Fibroblast of peridontal ligament (primary cell): ENCODE data around the gene AMOTL1.

Experiments
- DNase-seq: peaks from one replicate; pipeline ENCODE4 v3.0.0-alpha.2; 2010; ENCODE audit errors: extremely low read depth

The AMOTL1 gene

GRCh38 chr11:94767701-94768601 is at the start of gene AMOTL1:
Gene AMOTL1 (plus strand): TSS chr11:94768356. CDS start chr11:94768512, 156 bp downstream.
- DNase-seq: peak; percentile 76

- DNase-seq: no peak
Measured at GRCh38 chr11:94719876-94720275, 48.3 kb upstream of the AMOTL1 start.

DNA sequence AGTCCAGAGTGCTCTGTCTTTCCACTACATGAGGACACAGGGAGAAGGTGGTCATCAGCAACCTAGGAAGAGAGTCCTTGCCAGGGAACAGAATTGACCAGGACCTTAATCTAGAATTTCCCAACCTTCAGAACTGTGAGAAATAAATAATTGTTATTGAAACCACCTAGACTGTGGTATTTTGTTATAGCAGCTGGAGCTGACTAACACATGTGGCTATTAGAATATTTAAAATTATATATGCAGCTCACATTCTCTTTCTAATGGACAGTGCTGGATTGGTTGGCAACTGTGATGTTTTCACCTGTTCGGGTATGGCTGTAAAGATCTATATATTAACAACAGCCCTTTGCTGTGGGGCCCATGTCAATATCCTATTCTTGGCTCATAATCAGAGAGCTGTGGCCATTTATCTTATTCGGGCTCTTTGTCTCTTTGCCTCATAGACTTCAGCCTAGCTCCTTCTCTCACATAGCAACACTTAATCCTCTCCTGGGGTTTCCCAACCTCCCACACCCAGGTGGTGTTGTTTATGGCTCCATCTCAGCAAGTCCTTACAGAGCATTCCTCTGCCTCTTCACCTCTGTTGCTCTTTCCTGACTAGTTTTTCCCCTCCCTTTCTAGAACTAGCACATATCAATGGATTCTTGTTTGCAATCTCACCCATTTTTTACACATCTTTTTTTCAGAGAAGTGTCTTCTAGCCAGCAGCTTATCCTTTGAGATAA is 46.4 kb upstream of the AMOTL1 start:
- no peak for DNase-seq

- DNase-seq: no peak
Measured at GRCh38 chr11:94722735-94723134, 45.4 kb upstream of the AMOTL1 start.

- DNase-seq: no peak
Measured at GRCh38 chr11:94725097-94725496, 43.1 kb upstream of the AMOTL1 start.

GRCh38 chr11:94727819-94728218 is 40.3 kb upstream of the AMOTL1 start:
- no peak for DNase-seq

DNA sequence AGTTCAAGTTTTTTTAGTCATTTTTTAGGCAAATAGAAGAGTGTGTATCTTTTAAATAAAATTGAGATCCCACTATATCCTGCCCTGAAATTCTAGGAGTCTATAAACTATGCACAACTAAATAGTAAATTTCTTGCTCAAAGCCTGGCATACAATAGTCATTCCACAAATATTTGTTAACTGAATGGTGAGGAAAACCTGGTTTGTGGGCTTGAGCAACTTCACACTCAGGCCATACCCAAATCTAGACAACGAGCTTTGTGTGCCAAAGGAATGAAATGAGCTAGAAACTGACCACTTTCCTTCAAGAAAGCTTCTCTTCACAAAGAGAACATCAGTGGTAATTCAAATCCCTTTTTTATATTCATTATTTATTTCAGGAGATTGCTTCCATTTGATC is 39.6 kb upstream of the AMOTL1 start:
- DNase-seq: peak; percentile 38

DNA sequence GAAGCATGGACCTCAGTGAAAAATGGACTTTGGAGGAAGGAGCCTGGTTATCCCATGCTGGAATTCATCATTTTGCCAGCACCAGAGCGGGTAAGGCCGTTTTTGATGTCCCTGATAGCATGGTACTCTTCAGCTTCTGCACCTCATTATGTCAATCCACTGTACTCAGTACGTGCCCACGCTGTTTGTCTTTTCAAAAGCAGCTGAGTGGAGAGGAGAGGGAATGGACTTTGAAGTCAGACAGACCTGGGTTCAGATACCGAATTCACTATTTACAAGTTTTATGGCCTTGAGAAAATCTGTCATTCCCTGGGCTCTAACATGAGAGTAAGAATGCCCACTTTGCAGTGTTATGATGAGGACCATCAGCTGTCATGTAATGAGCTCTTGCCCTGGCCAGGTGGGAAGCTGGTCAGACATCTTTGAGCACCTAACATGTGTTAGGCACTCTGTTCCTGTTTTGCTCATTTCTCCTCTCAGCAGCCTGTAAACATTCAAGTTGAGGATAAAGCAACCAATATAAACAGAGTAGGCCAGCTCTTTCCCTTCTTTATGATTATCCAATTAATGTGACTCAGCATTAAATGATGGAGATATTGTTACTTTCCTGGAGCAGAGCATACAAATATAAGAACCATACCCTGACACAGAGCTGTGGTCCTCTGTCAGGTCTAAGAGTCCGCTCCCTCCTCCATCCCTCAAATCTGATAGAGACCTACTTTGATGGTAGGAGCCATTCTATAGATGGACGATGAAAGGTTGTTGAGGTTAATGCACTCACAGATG is 39.0 kb upstream of the AMOTL1 start:
- no peak for DNase-seq

GRCh38 chr11:94730153-94730552 is 38.0 kb upstream of the AMOTL1 start:
- DNase-seq: no peak

GRCh38 chr11:94731880-94732601 is 36.1 kb upstream of the AMOTL1 start:
- DNase-seq: peak; percentile 70

DNA sequence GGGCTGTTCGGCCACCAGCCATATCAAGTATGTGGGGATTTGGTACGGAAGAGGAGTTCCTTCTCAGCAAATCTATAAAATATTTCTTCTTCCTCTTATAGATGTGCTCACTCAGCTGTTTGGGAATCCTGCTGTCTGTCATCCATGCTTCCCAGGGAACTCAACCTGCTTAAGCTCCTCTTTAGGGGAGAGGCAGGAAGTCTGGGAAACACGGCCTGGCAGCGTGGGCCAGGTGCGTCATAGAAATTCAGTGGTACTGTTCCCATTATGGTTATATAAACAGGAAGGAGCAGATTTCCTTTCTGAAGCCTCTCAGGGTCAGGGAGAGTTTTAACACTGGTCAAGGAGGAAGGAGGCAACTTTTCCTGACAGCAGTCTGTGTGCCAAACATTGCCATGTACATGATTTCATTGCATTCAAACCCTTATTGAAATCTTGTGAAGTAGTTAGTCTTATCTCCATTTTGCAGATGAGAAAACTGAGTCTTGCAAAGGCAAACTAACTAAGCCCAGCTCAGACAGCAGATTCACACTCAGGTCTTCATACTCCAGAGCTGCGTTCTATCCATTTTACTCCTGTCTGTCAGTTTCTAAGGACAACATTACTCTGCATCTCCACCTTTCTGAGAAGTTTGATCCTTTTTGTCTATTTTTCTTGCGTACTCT is 35.4 kb upstream of the AMOTL1 start:
- DNase-seq: peak; percentile 68

DNA sequence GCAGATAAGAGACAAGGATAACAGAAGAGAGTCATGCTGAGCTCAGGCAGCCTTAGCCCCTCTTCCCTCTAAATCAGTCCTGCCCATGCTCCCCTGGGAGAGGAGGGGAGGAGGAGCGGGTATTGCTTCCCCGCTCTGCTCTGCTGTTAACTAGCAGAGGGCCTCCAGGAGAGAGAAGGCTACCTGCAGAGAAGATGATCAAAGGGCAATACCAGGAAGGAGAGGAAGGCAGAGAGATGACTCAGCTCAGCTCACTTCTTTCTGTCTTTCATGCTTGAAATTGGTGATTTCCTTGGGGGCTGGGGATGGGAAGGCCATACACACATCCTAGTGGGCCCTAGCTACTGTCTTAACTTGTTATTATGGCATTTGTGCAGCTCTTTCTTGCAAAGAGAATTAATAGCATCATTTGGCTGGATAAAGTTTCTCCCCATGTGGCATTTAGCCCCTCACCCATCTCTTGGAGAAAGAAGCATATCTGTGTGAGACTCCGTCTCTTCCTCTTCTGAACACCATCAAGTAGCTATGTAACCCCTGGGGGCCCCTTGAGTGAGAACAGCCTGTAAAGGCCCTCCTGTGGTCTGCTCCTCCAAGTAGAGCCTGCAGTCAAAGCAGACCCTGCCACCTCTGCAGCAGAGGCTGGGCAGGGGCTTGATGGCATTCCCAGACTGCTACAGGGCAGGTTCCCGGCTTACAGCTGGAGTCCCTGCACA is 33.4 kb upstream of the AMOTL1 start:
- no peak for DNase-seq

DNA sequence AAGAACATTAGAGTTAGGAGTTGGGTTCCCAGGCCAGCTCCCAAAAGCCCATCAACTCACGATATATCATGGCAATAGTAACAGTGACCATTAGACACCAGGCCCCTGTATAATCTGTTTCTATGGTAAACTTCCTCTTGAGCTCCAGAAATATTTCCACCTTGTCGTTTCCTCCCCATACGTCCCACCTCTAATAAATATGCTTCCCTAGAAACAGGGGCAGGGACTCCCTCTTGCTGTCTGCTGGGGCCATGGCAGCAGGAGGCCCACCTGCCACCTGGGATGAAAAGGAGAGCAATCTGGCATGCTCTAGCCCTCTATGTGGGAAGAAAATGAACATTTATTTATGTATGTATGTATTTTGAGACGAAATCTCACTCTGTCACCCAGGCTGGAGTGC is 32.2 kb upstream of the AMOTL1 start:
- DNase-seq: no peak

- peak; percentile 24 for DNase-seq
Measured at GRCh38 chr11:94737171-94737611, 31.0 kb upstream of the AMOTL1 start.

GRCh38 chr11:94738746-94739145 is 29.4 kb upstream of the AMOTL1 start:
- DNase-seq: no peak

DNA sequence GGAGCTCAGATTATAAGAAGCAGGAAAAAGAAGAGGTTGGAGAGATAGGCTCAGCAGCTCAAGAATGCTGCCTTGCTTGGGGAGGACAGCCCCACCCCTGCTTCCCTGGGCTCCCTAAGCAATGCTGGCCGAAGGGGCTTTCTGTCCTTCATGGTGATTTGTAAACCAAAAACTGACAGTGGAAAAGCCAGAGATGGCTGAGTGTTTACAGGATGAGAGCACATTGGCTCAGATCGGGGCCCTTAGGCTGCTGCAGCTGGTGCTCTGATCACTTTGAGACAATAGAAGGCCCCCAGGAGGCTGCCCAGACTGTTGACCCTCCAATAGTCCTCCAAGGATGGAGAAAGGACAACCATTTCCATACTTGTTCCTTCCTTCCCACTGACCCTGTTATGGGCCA is 28.8 kb upstream of the AMOTL1 start:
- no peak for DNase-seq

GRCh38 chr11:94740083-94741021 is 27.8 kb upstream of the AMOTL1 start:
- DNase-seq: peak; percentile 32

DNA sequence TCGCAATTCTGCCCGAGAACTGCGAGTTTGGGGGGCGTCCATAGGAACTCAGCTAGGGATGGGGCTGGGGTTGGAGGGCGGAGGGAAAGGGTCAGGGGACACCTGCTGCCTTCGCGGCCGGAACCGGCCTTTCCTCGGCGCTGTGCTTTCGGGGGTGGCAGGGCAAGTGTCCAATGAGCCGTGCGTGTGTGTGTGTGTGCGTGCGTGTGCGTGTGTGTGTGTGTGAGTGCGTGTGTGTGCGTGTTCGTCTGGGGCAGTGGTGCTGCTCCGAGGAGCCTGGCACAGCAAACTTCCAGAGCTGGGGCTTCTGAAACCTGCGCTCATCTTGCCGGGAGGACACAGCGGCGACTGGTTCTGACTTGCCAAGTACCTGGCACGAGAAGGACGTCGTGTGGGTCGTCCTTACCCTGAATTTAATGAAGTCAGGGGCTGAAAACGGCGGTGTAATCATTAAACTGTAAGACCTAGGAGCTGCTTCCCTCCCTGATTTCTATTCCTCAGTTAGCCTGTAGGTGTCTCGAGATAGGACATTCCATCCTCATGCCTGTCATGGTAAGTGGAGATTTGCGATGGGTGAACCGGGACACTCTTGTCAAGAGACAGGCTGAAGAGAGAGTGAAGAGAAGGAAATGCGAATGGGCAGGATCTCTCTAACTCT is 27.0 kb upstream of the AMOTL1 start:
- peak; percentile 73 for DNase-seq

DNA sequence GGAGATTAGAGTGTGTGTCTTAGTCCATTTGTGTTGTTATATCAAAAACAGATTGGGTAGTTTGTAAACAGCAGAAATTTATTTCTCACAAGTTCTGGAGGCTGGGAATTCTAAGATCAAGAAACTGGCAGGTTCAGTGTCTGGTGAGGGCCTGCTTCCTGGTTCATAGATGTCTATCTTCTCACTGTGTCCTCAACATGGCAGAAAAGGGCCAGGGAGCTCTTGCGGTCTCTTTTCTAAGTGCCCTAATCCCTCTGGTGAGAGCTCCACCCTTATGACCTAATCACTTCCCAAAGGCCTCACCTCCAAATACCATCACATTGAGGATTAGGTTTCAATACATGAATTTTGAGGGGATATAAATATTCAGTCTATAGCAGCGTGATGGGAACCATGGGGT is 25.5 kb upstream of the AMOTL1 start:
- DNase-seq: no peak
